ENCODE measurements around the gene CNTRL.

DNA sequence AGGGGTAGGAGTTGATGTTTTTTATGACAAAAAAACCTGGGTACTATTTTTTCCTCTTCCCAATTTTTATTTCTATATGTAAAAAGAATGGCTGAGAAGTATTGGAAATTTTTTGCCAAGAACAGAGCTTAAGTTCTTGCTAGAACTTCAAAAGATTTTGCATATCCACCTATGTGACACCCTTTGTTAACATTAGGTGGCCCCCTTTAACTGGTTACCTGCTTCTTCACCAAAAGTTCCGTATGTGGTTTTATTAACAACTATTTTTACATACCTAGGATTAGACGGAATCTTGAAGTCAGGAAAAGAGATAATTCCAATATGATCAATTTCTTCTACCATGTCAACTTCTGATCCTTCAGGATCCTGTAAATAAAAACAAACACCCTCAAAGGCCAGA is 40.2 kb upstream of the CNTRL start:
- TF ChIP-seq POLR2A (IDR thresholded peaks at IDR 0.05; ENCODE audit: low read length) (no peak), CHD2 (IDR thresholded peaks at IDR 0.05; ENCODE audit: low read length, partially characterized antibody) (no peak), KDM5A (IDR thresholded peaks at IDR 0.05) (no peak), RAD21 (conservative IDR thresholded peaks at IDR 0.05 in 1 of 2, IDR thresholded peaks at IDR 0.05 in 1 of 2) (peak in 1 of 2 experiments; percentile 16; a peak in 1 of 5 replicates), JUN (IDR thresholded peaks at IDR 0.05) (no peak), HOXA7 (CRISPR knock-in tag; IDR thresholded peaks at IDR 0.05) (no peak), ESRRA (IDR thresholded peaks at IDR 0.05; ENCODE audit: borderline replicate concordance, low read length) (no peak), FOSL2 (IDR thresholded peaks at IDR 0.05) (no peak), FOSL2 (CRISPR knock-in tag; IDR thresholded peaks at IDR 0.05) (no peak), MAFK (IDR thresholded peaks at IDR 0.05; ENCODE audit: partially characterized antibody) (no peak), EP300 (IDR thresholded peaks at IDR 0.05) (no peak)
- TF ChIP-seq, protein P1, sequence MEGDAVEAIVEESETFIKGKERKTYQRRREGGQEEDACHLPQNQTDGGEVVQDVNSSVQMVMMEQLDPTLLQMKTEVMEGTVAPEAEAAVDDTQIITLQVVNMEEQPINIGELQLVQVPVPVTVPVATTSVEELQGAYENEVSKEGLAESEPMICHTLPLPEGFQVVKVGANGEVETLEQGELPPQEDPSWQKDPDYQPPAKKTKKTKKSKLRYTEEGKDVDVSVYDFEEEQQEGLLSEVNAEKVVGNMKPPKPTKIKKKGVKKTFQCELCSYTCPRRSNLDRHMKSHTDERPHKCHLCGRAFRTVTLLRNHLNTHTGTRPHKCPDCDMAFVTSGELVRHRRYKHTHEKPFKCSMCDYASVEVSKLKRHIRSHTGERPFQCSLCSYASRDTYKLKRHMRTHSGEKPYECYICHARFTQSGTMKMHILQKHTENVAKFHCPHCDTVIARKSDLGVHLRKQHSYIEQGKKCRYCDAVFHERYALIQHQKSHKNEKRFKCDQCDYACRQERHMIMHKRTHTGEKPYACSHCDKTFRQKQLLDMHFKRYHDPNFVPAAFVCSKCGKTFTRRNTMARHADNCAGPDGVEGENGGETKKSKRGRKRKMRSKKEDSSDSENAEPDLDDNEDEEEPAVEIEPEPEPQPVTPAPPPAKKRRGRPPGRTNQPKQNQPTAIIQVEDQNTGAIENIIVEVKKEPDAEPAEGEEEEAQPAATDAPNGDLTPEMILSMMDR (IDR thresholded peaks at IDR 0.05), result peak; percentile 15; the same call in 1 of the 3 replicates
- TF ChIP-seq, protein P2, sequence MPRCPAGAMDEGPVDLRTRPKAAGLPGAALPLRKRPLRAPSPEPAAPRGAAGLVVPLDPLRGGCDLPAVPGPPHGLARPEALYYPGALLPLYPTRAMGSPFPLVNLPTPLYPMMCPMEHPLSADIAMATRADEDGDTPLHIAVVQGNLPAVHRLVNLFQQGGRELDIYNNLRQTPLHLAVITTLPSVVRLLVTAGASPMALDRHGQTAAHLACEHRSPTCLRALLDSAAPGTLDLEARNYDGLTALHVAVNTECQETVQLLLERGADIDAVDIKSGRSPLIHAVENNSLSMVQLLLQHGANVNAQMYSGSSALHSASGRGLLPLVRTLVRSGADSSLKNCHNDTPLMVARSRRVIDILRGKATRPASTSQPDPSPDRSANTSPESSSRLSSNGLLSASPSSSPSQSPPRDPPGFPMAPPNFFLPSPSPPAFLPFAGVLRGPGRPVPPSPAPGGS (IDR thresholded peaks at IDR 0.05), result no peak
- TF ChIP-seq, protein P3, sequence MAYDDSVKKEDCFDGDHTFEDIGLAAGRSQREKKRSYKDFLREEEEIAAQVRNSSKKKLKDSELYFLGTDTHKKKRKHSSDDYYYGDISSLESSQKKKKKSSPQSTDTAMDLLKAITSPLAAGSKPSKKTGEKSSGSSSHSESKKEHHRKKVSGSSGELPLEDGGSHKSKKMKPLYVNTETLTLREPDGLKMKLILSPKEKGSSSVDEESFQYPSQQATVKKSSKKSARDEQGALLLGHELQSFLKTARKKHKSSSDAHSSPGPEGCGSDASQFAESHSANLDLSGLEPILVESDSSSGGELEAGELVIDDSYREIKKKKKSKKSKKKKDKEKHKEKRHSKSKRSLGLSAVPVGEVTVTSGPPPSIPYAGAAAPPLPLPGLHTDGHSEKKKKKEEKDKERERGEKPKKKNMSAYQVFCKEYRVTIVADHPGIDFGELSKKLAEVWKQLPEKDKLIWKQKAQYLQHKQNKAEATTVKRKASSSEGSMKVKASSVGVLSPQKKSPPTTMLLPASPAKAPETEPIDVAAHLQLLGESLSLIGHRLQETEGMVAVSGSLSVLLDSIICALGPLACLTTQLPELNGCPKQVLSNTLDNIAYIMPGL (CRISPR knock-in tag; IDR thresholded peaks at IDR 0.05; ENCODE audit: borderline replicate concordance), result no peak
